GM12865 (cell line): ENCODE results near the gene FILIP1L.
"Not testable (repeated sequence)": the region's sequence is repeated elsewhere in the genome, so short reads cannot be mapped to it uniquely, and the experiment has no call there.

ENCODE experiments used
- DNase-seq: peaks from one replicate; pipeline ENCODE4 v3.0.0; 2010; ENCODE audit warnings: low read depth
- H3K4me3 ChIP-seq: 2 replicates; pipeline ENCODE4 v1.5.1; 2011; ENCODE audit warnings: mild to moderate bottlenecking, low read depth, low read length, control low read depth
- TF ChIP-seq, protein P1 (sequence below): IDR thresholded peaks from 2 replicates; pipeline ENCODE4 v1.5.1; 2011; ENCODE audit warnings: low read length, control low read depth, low read depth, inconsistent platforms; ENCODE audit not compliant: insufficient read depth; ENCODE audit errors: missing control alignments

Gene FILIP1L

DNA sequence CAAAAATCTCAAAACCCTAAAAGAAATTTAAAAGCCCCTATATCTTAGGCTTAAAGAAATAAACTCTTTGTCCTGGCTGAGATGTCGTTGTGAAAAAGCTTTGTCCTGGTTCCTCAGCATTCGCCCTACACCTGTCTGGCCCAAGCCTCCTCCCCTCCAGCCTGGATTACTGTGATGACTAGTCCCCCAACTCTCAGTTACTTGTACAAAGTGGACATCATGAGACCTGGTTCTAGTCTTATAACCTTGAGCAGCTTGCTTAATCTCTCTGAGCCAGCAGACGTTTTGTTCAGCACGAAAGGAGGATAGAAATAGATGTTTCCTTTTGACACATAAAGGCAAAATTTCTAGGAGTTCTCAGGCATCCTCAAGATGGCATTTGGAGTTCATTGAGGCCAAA, 51.6 kb downstream of the FILIP1L start:
- DNase-seq, result no peak
- H3K4me3 ChIP-seq, result no peak overlapping the region
- TF ChIP-seq, protein P1, sequence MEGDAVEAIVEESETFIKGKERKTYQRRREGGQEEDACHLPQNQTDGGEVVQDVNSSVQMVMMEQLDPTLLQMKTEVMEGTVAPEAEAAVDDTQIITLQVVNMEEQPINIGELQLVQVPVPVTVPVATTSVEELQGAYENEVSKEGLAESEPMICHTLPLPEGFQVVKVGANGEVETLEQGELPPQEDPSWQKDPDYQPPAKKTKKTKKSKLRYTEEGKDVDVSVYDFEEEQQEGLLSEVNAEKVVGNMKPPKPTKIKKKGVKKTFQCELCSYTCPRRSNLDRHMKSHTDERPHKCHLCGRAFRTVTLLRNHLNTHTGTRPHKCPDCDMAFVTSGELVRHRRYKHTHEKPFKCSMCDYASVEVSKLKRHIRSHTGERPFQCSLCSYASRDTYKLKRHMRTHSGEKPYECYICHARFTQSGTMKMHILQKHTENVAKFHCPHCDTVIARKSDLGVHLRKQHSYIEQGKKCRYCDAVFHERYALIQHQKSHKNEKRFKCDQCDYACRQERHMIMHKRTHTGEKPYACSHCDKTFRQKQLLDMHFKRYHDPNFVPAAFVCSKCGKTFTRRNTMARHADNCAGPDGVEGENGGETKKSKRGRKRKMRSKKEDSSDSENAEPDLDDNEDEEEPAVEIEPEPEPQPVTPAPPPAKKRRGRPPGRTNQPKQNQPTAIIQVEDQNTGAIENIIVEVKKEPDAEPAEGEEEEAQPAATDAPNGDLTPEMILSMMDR, result no peak

DNA sequence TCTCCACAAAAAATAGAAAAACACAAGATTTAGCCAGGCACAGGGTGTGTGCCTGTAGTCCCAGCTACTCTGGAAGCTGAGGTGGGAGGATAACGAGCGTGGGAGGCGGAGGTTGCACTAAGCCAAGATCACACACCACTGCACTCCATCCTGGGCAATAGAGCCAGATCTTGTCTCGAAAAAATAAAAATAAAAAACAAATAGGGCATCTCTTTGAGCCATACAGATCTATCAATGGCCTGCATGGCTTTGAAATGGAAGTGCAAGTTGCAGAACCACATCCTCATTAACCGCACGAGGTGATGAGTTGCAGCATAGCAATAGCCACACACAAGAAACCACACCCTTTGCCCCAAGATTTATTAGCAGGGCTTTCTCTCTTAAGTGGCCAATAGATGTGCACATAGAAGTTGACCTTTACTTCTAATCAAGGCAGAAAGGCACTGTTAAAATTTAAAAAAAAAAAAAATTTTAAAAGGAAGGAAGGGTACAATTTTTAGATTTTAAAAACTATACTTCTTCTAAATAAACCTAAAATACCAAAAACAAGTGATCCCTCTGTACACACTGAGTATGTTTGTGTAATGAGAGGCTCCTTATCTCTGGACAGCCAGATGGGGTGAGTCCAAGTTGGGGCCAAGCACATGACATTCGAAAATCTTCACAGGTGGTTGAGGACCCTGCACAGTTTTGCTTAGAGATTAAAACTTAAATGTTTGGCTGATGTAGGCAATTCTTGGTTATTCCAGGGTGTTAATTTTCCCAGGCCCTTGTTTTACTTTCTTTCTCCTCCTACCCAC, 53.4 kb downstream of the FILIP1L start:
- DNase-seq, result peak; percentile 65
- TF ChIP-seq, protein P1, result no peak
- no peak overlapping the region for H3K4me3 ChIP-seq

GRCh38 chr3:100059472-100059871, 54.8 kb downstream of the FILIP1L start:
- no peak for DNase-seq
- H3K4me3 ChIP-seq, result no peak overlapping the region
- TF ChIP-seq, protein P1, result no peak

GRCh38 chr3:100057716-100058575, 56.4 kb downstream of the FILIP1L start:
- TF ChIP-seq, protein P1, result no peak
- no peak for DNase-seq
- no peak overlapping the region for H3K4me3 ChIP-seq

DNA sequence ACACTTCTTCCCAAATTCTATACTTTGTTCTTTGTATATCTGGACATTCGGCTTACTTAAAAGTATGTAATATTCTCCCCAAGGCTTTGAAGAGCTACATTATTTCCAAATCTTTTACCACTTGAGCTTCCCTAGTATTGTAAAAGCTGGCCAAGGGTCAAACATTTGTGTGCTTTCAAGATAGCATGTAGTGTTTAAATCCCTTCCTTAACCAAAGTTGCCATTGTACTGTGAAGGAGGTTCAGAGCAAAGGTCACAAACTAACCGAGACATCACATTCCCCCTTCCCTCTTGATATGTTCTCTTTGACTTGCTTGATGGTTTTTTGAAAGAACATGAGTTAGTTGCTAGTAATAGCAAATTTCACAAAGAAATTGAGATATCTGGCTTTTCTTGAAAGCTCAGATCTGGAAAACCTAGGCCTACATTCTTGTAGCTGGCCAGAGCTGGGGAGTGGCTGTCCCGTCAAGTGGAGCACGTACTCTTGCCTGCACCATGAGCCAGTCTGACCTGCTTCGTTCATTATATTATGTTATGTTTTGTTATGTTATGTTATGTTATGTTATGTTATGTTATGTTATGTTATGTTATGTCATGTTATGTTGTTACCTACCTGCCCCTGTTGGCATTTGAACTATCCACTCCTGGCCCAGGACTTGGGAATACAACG, 60.2 kb downstream of the FILIP1L start:
- no peak for DNase-seq
- no peak overlapping the region for H3K4me3 ChIP-seq
- TF ChIP-seq, protein P1, result no peak

GRCh38 chr3:100051513-100051912, 62.8 kb downstream of the FILIP1L start:
- H3K4me3 ChIP-seq, DNase-seq: not testable (repeated sequence)

DNA sequence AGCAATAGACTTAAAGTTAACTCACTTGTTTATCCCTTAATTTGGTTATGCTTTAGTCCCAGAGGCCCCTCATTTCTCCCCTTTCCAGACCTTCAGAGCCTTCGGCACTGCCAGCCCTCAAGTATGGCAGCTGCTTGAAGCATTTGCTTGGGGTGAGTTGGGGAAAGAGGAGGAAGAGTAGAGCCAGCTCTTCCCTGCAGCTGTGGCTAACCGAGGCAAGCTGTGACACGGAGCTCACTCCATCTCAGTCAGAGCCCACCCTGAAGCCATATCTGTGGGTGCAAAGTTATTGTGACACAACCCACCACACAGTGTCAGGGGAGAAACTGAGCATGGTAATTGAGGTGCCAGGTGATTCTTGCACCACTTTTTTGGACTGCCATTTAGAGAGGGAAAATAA, 66.1 kb downstream of the FILIP1L start:
- TF ChIP-seq, protein P1, result no peak
- peak overlapping the region; percentile 42 for H3K4me3 ChIP-seq
- DNase-seq, result no peak
